GM19397 (cell line): ENCODE measurements around the gene LINGO1.

Experiments used
- ATAC-seq: cut with Tn5 transposase; IDR thresholded peaks from one replicate; pipeline ENCODE4 v1.9.1; 2021; ENCODE audit warnings: mild to moderate bottlenecking, moderate library complexity; ENCODE audit not compliant: unreplicated experiment

Gene LINGO1

GRCh38 chr15:77633134-77633912 lies 611 bp upstream of the LINGO1 start:
- ATAC-seq: peak; percentile 73

DNA sequence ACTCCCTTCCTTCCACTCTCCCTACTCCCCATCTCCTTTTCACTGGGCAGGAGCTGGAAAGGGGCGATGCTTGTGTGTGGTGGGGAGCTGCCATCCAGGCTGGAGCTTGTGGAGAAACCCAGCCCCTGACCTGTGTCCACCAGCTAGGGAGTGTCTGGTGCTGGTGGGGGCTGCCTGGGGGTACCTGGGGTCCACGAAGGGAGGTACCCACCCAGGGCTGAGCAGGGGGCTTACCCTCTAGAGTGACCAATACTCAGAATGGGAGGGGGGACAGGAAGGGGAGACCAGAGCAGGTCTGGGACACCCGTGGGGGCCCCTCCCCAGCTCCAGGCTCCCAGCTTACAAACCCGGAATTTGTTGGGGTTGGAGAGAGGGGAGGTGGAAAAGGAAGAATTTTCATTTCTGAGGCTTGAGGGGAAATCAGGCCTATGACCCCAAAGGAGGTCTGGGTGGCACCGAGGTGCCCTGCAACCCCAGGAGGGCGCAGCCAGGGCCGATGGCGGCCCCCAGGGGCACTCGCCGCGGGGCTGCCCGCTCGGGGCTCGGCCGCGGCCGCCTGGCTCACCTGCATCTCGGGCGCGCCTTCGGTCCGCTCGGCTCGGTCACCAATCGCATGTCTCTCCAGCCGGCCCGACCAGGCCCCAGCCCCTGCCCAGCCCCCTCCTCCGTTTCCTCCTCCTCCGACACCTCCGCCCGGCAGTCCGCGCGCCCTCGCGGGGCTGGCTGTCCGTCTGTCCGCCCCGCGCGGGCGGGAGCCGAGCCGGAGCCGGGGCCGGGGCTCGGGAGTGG lies 773 bp downstream of the LINGO1 start:
- ATAC-seq: no peak

GRCh38 chr15:77630956-77631744 lies 1.6 kb downstream of the LINGO1 start:
- ATAC-seq: no peak

DNA sequence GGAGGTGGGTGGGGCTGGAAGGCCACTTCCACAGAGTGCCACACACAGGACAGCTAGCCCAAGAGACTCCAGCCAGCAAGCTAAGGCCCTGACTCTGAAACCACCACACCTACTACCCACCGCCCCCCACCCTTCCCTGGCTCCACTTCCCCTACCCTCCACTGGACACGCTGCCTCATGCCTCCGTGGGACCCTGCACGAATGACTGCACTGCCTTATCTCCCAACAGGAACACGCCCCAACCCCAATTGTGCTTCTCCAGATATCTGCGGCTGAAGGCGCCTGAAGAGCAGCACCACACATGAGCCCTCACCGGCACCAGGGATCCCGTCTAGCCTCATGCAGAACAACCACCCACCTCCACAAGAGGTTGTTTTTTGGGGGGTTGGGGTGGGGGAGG lies 2.7 kb downstream of the LINGO1 start:
- ATAC-seq: no peak

- no peak for ATAC-seq
Measured at GRCh38 chr15:77629070-77630030, 3.4 kb downstream of the LINGO1 start.

GRCh38 chr15:77628010-77628409 lies 4.7 kb downstream of the LINGO1 start:
- no peak for ATAC-seq

DNA sequence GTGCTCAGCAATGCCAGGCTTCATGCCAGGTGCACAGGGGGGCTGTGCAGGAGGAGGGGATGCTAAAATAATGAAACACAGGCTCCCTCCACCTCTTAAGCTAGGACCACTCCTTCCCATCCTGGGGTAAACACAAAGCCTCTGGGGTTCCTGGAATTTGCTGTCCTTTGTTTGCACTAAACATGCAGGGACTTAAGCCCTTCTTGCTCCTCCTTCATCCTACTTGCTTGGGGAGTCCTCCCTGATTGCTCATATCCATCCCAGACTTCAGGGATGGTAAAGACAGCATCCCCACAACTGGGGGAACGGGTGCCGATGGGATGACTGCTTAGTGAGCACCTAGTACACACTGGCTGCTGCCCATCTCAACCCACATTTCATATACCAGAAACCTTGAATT lies 5.1 kb downstream of the LINGO1 start:
- ATAC-seq: no peak

DNA sequence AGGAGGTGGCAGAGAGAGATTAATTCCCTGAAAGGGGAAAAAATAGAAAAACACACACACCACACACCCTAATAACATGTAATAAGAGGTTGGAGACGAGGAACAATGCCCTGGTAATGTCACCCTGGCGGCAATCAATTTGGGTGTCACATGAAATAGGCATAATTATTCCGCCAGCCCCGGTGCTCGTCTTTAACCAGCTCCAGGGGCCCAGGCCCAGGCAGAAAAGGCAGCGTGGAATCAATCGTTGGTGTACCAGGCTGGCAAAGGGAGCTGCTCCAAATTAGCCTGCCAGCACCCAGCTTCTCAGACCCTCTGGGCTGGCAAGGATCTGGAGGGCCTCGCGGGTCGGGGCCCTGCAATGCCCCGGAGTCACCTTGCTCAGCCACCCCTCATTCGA lies 5.6 kb downstream of the LINGO1 start:
- no peak for ATAC-seq

GRCh38 chr15:77626002-77626401 lies 6.7 kb downstream of the LINGO1 start:
- ATAC-seq: no peak

GRCh38 chr15:77625376-77625775 lies 7.3 kb downstream of the LINGO1 start:
- ATAC-seq: no peak

GRCh38 chr15:77624868-77625267 lies 7.8 kb downstream of the LINGO1 start:
- no peak for ATAC-seq

GRCh38 chr15:77623755-77624524 lies 8.8 kb downstream of the LINGO1 start:
- ATAC-seq: no peak

- ATAC-seq: no peak
Measured at GRCh38 chr15:77622934-77623754, 9.6 kb downstream of the LINGO1 start.

- ATAC-seq: no peak
Measured at GRCh38 chr15:77622209-77622933, 10.3 kb downstream of the LINGO1 start.

- no peak for ATAC-seq
Measured at GRCh38 chr15:77621847-77622208, 10.9 kb downstream of the LINGO1 start.

- no peak for ATAC-seq
Measured at GRCh38 chr15:77620960-77621647, 11.6 kb downstream of the LINGO1 start.

GRCh38 chr15:77620297-77620696 lies 12.4 kb downstream of the LINGO1 start:
- no peak for ATAC-seq

- ATAC-seq: no peak
Measured at GRCh38 chr15:77619883-77620282, 12.8 kb downstream of the LINGO1 start.
